Measurements from ENCODE around the gene TMBIM6. TPM values are rescaled to one million over a fixed set of nuclear protein-coding genes. Genes with fewer than 3 reads are reported as not detected.

Gene TMBIM6
- total and polyA plus RNA-seq, 9 of the 15 experiments (the other 6 are each of a cell fraction or from before 2014, with no cell fraction given): 147 to 1,288 (median 352) TPM

- no TSS peak for BruUV-seq (replicated peaks)
- H3K4me3 ChIP-seq: no peak overlapping the region
- no peak overlapping the region; the same call in 1 of the 2 replicates for H3K4me2 ChIP-seq (ENCODE audit: insufficient read depth, low read length)
- TF ChIP-seq CHD4 (IDR thresholded peaks at IDR 0.05; ENCODE audit: insufficient read depth, insufficient replicate concordance, low read depth, low read length, poor library complexity, severe bottlenecking): no peak
- no peak for TF ChIP-seq HDAC2 (IDR thresholded peaks at IDR 0.05)
- TF ChIP-seq RBM17 (IDR thresholded peaks at IDR 0.05; ENCODE audit: borderline replicate concordance, low read depth, low read length): no peak
- TF ChIP-seq PRDM10 (IDR thresholded peaks at IDR 0.05; ENCODE audit: partially characterized antibody): no peak
- no peak for TF ChIP-seq ZNF282 (CRISPR knock-in tag; IDR thresholded peaks at IDR 0.05)
- no peak for TF ChIP-seq ELK1 (CRISPR knock-in tag; IDR thresholded peaks at IDR 0.05)
- TF ChIP-seq FOSL1 (tag; conservative IDR thresholded peaks at IDR 0.05): peak; percentile 47; the same call in 1 of the 2 replicates
- peak; percentile 17 for TF ChIP-seq MEIS2 (IDR thresholded peaks at IDR 0.05; ENCODE audit: partially characterized antibody)
- TF ChIP-seq ZEB2 (IDR thresholded peaks at IDR 0.05): no peak
- TF ChIP-seq TFAM (CRISPR knock-in tag; conservative IDR thresholded peaks at IDR 0.05): no peak
- TF ChIP-seq GTF2A2 (tag; IDR thresholded peaks at IDR 0.05): no peak
- TF ChIP-seq CBX1 (IDR thresholded peaks at IDR 0.05; ENCODE audit: low read depth): no peak
- no peak for TF ChIP-seq HNRNPH1 (optimal IDR thresholded peaks at IDR 0.05; ENCODE audit: low read depth, low read length)
- TF ChIP-seq CEBPG (CRISPR knock-in tag; IDR thresholded peaks at IDR 0.05): no peak
- TF ChIP-seq CEBPG (tag; conservative IDR thresholded peaks at IDR 0.05 in 1 of 2, IDR thresholded peaks at IDR 0.05 in 1 of 2): no peak
- no peak for TF ChIP-seq ARID3A (IDR thresholded peaks at IDR 0.05; ENCODE audit: borderline replicate concordance, low read depth, low read length)
These were observed 37.7 kb upstream of the TMBIM6 start for GRCh38 chr12:49703647-49704137.

More at GRCh38 chr12:49703647-49704137, 37.7 kb upstream of the TMBIM6 start:
- H2AFZ ChIP-seq (ENCODE audit: low read depth, low read length): no peak overlapping the region; the same call in 1 of the 2 replicates
- H3K4me1 ChIP-seq (replicated peaks in 1 of 2; ENCODE audit: control insufficient read depth in 2 of 2, insufficient read depth in 2 of 2, low read length in 2 of 2): peaks cover 14 to 47% of the 10 kb centered on the region in 2 experiments
- FAIRE-seq (peak; percentile 37), ATAC-seq (no peak), DNase-seq (ENCODE audit: extremely low read depth in 1 of 4, low spot score in 3 of 4) (peak in 1 of 4 experiments; percentile 41)
- peaks cover 20% of the 10 kb centered on the region for H3K79me2 ChIP-seq (ENCODE audit: control insufficient read depth, insufficient read depth, low read length)
- in situ Hi-C loops (cut with MboI): no loop called here
- no peaks in the 10 kb centered on the region for H3K9me3 ChIP-seq (replicated peaks; ENCODE audit: control insufficient read depth, insufficient read depth, low read depth, low read length)
- H3K36me3 ChIP-seq (ENCODE audit: control insufficient read depth, insufficient read depth, low read length): no peaks in the 10 kb centered on the region
- intact Hi-C loops (cut with micrococcal nuclease): loop anchor here (10.0 kb wide), 1 partner anchor 349 kb away; no protein-coding TSS in a partner anchor
- H3K9ac ChIP-seq (ENCODE audit: insufficient read depth in 1 of 2, low read depth in 2 of 2, low read length in 2 of 2): peak overlapping the region in 1 of 2 experiments; percentile 11; a peak in 1 of 4 replicates
- no peaks in the 10 kb centered on the region for H3K9me1 ChIP-seq (ENCODE audit: control insufficient read depth, insufficient read depth, low read length)
- H3K27me3 ChIP-seq (ENCODE audit: control insufficient read depth in 2 of 2, insufficient read depth in 2 of 2, low read length in 2 of 2): no peaks in the 10 kb centered on the region
- WGBS (ENCODE audit: insufficient coverage, low coverage, missing lambda C conversion rate): 18% methylated on average over 3 of the region's 3 CpGs
- POLR2A ChIA-PET: interaction anchor here (0.5 to 3.9 kb wide), 15 partner anchors 8 to 637 kb away, joined by 3 to 26 read pairs (median 4); partner anchors contain the start of gene TMBIM6
- H4K20me1 ChIP-seq (replicated peaks; ENCODE audit: control insufficient read depth, insufficient read depth, low read length): peaks cover 4% of the 10 kb centered on the region; the same call in 1 of the 2 replicates
- no peak overlapping the region for H3K27ac ChIP-seq (ENCODE audit: extremely low read depth, low read depth, low read length)
- CTCF ChIA-PET (ENCODE audit: low intra/inter-chr PET ratio): interaction anchor here (0.6 kb wide), 1 partner anchor 41 kb away, joined by 3 read pairs; no protein-coding TSS in a partner anchor

Data from K562 (cell line).